Uterus (tissue), 2 donors: ENCODE results near the gene BICRA.

ENCODE experiments used
- CTCF ChIP-seq, 4 experiments: fragments of 200-600 bp in 2 of 4; fragments of 450-650 bp in 2 of 4; sonication (generic) in 2 of 4; IDR thresholded peaks; one replicate each; pipeline ENCODE4 v1.5.1; 2016 to 2019; ENCODE audit warnings: antibody characterized with exemption in 4 of 4, mild to moderate bottlenecking in 2 of 4, moderate library complexity in 1 of 4
- POLR2A ChIP-seq, 2 donors: fragments of 450-650 bp; IDR thresholded peaks; one replicate each; pipeline ENCODE4 v1.6.1; 2016; ENCODE audit warnings: antibody characterized with exemption in 2 of 2, mild to moderate bottlenecking in 1 of 2, moderate library complexity in 1 of 2

- TF ChIP-seq CTCF (IDR thresholded peaks at IDR 0.05): no peak
- no peak for TF ChIP-seq POLR2A (IDR thresholded peaks at IDR 0.05)
Measured at GRCh38 chr19:47693903-47694302, 85.0 kb downstream of the BICRA start.
